ENCODE data around the gene FAT1. TPM values are rescaled to one million over a fixed set of nuclear protein-coding genes. Genes with fewer than 3 reads are reported as not detected.

FAT1 gene
- total RNA-seq, 1 experiment from 2014 or later, result 107 TPM

DNA sequence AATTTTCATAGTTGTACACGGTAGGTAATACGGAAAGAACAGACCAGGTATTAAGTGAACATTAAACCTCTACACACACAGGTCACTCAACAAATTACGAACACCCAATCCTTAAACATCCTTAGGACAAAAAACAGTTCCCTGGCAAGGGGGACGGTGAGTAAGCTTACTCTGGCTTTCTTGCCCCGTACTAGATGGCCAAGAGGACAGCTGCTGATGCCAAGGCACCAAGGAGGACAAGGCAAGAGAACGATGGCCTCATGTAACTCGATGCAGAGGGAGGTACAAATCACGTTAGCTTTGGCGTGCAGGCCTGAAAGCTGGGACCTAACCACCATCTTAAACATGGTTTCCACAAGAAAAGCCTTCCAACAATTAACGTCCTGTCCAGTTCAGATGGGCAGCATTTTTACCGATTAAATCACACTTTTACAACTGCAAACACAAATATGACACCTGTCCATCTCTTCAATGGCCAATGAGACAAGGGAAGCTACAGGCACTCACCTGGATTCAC is 23.7 kb downstream of the FAT1 start:
- DNase-seq (ENCODE audit: low spot score), result no peak
- intact Hi-C loops (cut with micrococcal nuclease; ENCODE audit: unreplicated experiment), result no loop called here
- TF ChIP-seq, protein P1, sequence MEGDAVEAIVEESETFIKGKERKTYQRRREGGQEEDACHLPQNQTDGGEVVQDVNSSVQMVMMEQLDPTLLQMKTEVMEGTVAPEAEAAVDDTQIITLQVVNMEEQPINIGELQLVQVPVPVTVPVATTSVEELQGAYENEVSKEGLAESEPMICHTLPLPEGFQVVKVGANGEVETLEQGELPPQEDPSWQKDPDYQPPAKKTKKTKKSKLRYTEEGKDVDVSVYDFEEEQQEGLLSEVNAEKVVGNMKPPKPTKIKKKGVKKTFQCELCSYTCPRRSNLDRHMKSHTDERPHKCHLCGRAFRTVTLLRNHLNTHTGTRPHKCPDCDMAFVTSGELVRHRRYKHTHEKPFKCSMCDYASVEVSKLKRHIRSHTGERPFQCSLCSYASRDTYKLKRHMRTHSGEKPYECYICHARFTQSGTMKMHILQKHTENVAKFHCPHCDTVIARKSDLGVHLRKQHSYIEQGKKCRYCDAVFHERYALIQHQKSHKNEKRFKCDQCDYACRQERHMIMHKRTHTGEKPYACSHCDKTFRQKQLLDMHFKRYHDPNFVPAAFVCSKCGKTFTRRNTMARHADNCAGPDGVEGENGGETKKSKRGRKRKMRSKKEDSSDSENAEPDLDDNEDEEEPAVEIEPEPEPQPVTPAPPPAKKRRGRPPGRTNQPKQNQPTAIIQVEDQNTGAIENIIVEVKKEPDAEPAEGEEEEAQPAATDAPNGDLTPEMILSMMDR (conservative IDR thresholded peaks at IDR 0.05; ENCODE audit: low read depth, low read length), result no peak
- no peak for TF ChIP-seq EZH2 (IDR thresholded peaks at IDR 0.05; ENCODE audit: borderline replicate concordance, low read depth, low read length, poor library complexity, severe bottlenecking)
- H3K36me3 ChIP-seq (ENCODE audit: insufficient read depth, low read length, poor library complexity, severe bottlenecking), result no peaks in the 10 kb centered on the region
- ChIA-PET POLR2A (ENCODE audit: low non-redundant PET) (no interaction called here), CTCF (no interaction called here)
- H3K4me1 ChIP-seq (ENCODE audit: insufficient read depth, low read length, poor library complexity, severe bottlenecking), result peaks cover 63% of the 10 kb centered on the region
- no peaks in the 10 kb centered on the region for H3K27me3 ChIP-seq (replicated peaks; ENCODE audit: insufficient read depth, low read depth, low read length, poor library complexity)
- H3K9me3 ChIP-seq (ENCODE audit: low read depth, low read length, poor library complexity, severe bottlenecking), result no peaks in the 10 kb centered on the region
- no TSS peak for BruUV-seq (replicated peaks)
- peak overlapping the region; percentile 22 for H3K27ac ChIP-seq (ENCODE audit: low read depth, low read length, poor library complexity, severe bottlenecking)
- H3K4me3 ChIP-seq (ENCODE audit: low read depth, low read length, poor library complexity, severe bottlenecking), result no peak overlapping the region

DNA sequence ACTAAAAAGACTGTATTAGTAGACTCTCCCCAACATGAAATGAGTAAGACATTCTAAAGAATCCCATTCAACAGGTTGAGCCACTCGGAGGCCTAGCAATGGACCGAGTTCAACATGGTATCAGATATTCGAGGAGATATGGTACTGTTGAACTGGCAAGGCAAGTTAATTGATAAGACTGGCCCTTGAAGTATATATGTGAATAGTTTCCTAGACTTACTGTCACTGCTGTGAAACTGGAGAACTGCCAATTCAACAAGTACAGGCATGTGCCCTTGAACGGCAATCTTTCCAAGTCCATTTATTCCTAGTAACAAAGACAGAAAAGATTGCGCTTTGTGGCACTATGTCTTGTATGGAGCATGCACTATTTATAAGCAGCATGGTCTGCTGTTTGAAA is 24.4 kb downstream of the FAT1 start:
- no TSS peak for BruUV-seq (replicated peaks)
- H3K4me1 ChIP-seq (ENCODE audit: insufficient read depth, low read length, poor library complexity, severe bottlenecking), result peaks cover 68% of the 10 kb centered on the region
- intact Hi-C loops (cut with micrococcal nuclease; ENCODE audit: unreplicated experiment), result no loop called here
- ChIA-PET CTCF (no interaction called here), POLR2A (ENCODE audit: low non-redundant PET) (no interaction called here)
- no peak overlapping the region for H3K4me3 ChIP-seq (ENCODE audit: low read depth, low read length, poor library complexity, severe bottlenecking)
- no peaks in the 10 kb centered on the region for H3K27me3 ChIP-seq (replicated peaks; ENCODE audit: insufficient read depth, low read depth, low read length, poor library complexity)
- TF ChIP-seq, protein P1 (conservative IDR thresholded peaks at IDR 0.05; ENCODE audit: low read depth, low read length), result no peak
- TF ChIP-seq EZH2 (IDR thresholded peaks at IDR 0.05; ENCODE audit: borderline replicate concordance, low read depth, low read length, poor library complexity, severe bottlenecking), result no peak
- peak; percentile 77 for DNase-seq (ENCODE audit: low spot score)
- no peak overlapping the region for H3K27ac ChIP-seq (ENCODE audit: low read depth, low read length, poor library complexity, severe bottlenecking)
- no peaks in the 10 kb centered on the region for H3K9me3 ChIP-seq (ENCODE audit: low read depth, low read length, poor library complexity, severe bottlenecking)
- no peaks in the 10 kb centered on the region for H3K36me3 ChIP-seq (ENCODE audit: insufficient read depth, low read length, poor library complexity, severe bottlenecking)

DNA sequence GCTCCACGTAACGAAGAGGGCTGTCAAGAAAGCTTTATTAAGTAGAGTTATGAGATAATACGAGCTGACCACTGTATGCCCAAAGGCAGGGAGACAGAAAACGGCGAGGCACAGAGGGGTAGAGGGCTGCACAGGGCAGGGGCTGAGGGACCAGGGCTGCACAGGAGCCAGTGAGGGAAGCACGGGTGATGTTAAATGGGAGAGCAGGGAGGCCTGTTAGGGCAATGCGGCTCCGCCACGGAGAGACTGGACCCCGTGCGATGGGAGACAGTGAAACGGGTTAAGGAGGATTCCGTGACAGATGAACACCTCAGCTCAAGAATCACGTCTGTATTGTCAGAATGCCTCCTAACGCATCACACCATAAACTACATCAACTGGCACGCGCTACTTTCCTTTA is 25.1 kb downstream of the FAT1 start:
- H3K27ac ChIP-seq (ENCODE audit: low read depth, low read length, poor library complexity, severe bottlenecking), result no peak overlapping the region
- no TSS peak for BruUV-seq (replicated peaks)

More for the DNA sequence above, 25.1 kb downstream of the FAT1 start:
- POLR2A ChIA-PET (ENCODE audit: low non-redundant PET), result no interaction called here
- DNase-seq (ENCODE audit: low spot score), result no peak
- Histone ChIP-seq H3K4me3 (ENCODE audit: low read depth, low read length, poor library complexity, severe bottlenecking) (no peak overlapping the region), H3K9me3 (ENCODE audit: low read depth, low read length, poor library complexity, severe bottlenecking) (no peaks in the 10 kb centered on the region), H3K27me3 (replicated peaks; ENCODE audit: insufficient read depth, low read depth, low read length, poor library complexity) (no peaks in the 10 kb centered on the region), H3K4me1 (ENCODE audit: insufficient read depth, low read length, poor library complexity, severe bottlenecking) (peaks cover 73% of the 10 kb centered on the region), H3K36me3 (ENCODE audit: insufficient read depth, low read length, poor library complexity, severe bottlenecking) (no peaks in the 10 kb centered on the region)
- TF ChIP-seq, protein P1 (conservative IDR thresholded peaks at IDR 0.05; ENCODE audit: low read depth, low read length), result no peak
- no peak for TF ChIP-seq EZH2 (IDR thresholded peaks at IDR 0.05; ENCODE audit: borderline replicate concordance, low read depth, low read length, poor library complexity, severe bottlenecking)
- intact Hi-C loops (cut with micrococcal nuclease; ENCODE audit: unreplicated experiment), result no loop called here
- CTCF ChIA-PET, result no interaction called here

Measured in A673 (cell line).